Cardiac septum (tissue), 1 donor: ENCODE results near the gene CACNG6. TPM values are rescaled to one million over a fixed set of nuclear protein-coding genes. Genes with fewer than 3 reads are reported as not detected.

Source experiments
- DNase-seq: peaks from one replicate; pipeline ENCODE4 v3.0.0-alpha.2; 2020; ENCODE audit warnings: low spot score
- intact Hi-C: fragments of 100-400 bp; cut with DNase I; formaldehyde crosslinking; loops from one replicate; pipeline ENCODE4 v1.14.0; 2022
- total RNA-seq: library from RNA; stranded (reverse); fragmentation: NEBNext Ultra II Directional; extraction: Animal tissue kit (Norgen Biotek cat#: 25700); gene quantifications from one replicate; pipeline ENCODE4 v1.2.1, GENCODE V29; 2021
- donor health status: DM: no; HTN: no; CAD: no.

The CACNG6 gene
- total RNA-seq, 1 donor from 2014 or later = not detected

- intact Hi-C loops = no loop called here
- no peak for DNase-seq
Measured at GRCh38 chr19:53962887-53963431, 28.5 kb upstream of the CACNG6 start, which contains the start of gene CACNG8. Gene CACNG8, plus strand, starts transcription at chr19:53962937.

- intact Hi-C loops = no loop called here
Measured at GRCh38 chr19:53965091-53965490, 26.3 kb upstream of the CACNG6 start.

GRCh38 chr19:53966931-53967330 is 24.5 kb upstream of the CACNG6 start:
- intact Hi-C loops = no loop called here
- no peak for DNase-seq

More at GRCh38 chr19:53965091-53965490, 26.3 kb upstream of the CACNG6 start:
- no peak for DNase-seq

GRCh38 chr19:53969366-53969765 is 22.1 kb upstream of the CACNG6 start:
- DNase-seq = no peak
- intact Hi-C loops = no loop called here

- intact Hi-C loops = no loop called here
- DNase-seq = no peak
Measured at GRCh38 chr19:53971673-53972072, 19.8 kb upstream of the CACNG6 start.

GRCh38 chr19:53977429-53977990 is 13.9 kb upstream of the CACNG6 start:
- intact Hi-C loops = no loop called here
- peak; percentile 83 for DNase-seq

GRCh38 chr19:53977991-53978731 is 13.3 kb upstream of the CACNG6 start:
- peak; percentile 82 for DNase-seq
- intact Hi-C loops = no loop called here

GRCh38 chr19:53978975-53979801 is 12.2 kb upstream of the CACNG6 start:
- intact Hi-C loops = no loop called here
- DNase-seq = no peak

GRCh38 chr19:53980539-53981375 is 10.7 kb upstream of the CACNG6 start:
- DNase-seq = no peak
- intact Hi-C loops = no loop called here

GRCh38 chr19:53981376-53981951 is 10.0 kb upstream of the CACNG6 start:
- no peak for DNase-seq
- intact Hi-C loops = no loop called here

GRCh38 chr19:53982001-53982451 is 9.4 kb upstream of the CACNG6 start:
- no peak for DNase-seq
- intact Hi-C loops = no loop called here

GRCh38 chr19:53982611-53983010 is 8.8 kb upstream of the CACNG6 start:
- no peak for DNase-seq
- intact Hi-C loops = no loop called here

- intact Hi-C loops = no loop called here
- no peak for DNase-seq
Measured at GRCh38 chr19:53983457-53984289, 7.8 kb upstream of the CACNG6 start.

GRCh38 chr19:53985863-53986262 is 5.6 kb upstream of the CACNG6 start:
- intact Hi-C loops = no loop called here
- DNase-seq = no peak

GRCh38 chr19:53988981-53989380 is 2.5 kb upstream of the CACNG6 start:
- intact Hi-C loops = no loop called here
- no peak for DNase-seq

GRCh38 chr19:53989600-53990533 is 1.6 kb upstream of the CACNG6 start:
- intact Hi-C loops = no loop called here
- no peak for DNase-seq

- DNase-seq = no peak
- intact Hi-C loops = no loop called here
Measured at GRCh38 chr19:53992211-53992610, 774 bp downstream of the CACNG6 start.
